A549 (cell line): ENCODE results near the gene RPS6KA2. TPM values are rescaled to one million over a fixed set of nuclear protein-coding genes. Genes with fewer than 3 reads are reported as not detected.

Experiments
- ATAC-seq, 2 experiments: fragments of 200-7000 bp in 1 of 2; fragments of >200 bp in 1 of 2; cut with Nextera tagmentation in 1 of 2; cut with Tn5 transposase in 1 of 2; 3 replicates each; pipeline versions ENCODE4 v1.8.0 to v1.9.1; 2018 to 2020; ENCODE audit warnings: mild to moderate bottlenecking in 1 of 2, moderate library complexity in 1 of 2
- CTCF ChIA-PET: fragments of 300-600 bp; sonication (Branson Sonifier 250); formaldehyde crosslinking; extraction: SDS; loops from one replicate; lab custom pipeline; 2021; ENCODE audit warnings: antibody characterized with exemption, inconsistent platforms; lab: Yijun Ruan, JAX
- POLR2A ChIA-PET: fragments of 350-600 bp; formaldehyde crosslinking; extraction: SDS; loops from one replicate; lab custom pipeline; 2021; ENCODE audit warnings: antibody characterized with exemption, inconsistent platforms; lab: Yijun Ruan, JAX
- DNase-seq, 2 experiments: peaks; one replicate each; pipeline versions ENCODE4 v3.0.0 to v3.0.0-alpha.2; 2011 to 2016; ENCODE audit warnings: low read depth in 1 of 2, low spot score in 1 of 2
- FAIRE-seq: peaks from 2 replicates; lab custom pipeline; 2011; peaks lifted over from hg19 to GRCh38; lab: Jason Lieb, UNC
- H3K27ac ChIP-seq, 2 experiments: fragments of >200 bp; sonication (Bioruptor Twin); formaldehyde crosslinking; 3 replicates each; pipeline ENCODE4 v1.5.1; 2016 to 2017
- H3K4me1 ChIP-seq: fragments of >200 bp; sonication (Bioruptor Twin); formaldehyde crosslinking; 3 replicates; pipeline ENCODE4 v1.6.1; 2016
- H3K4me2 ChIP-seq: fragments of >200 bp; sonication (Bioruptor Twin); formaldehyde crosslinking; 3 replicates; pipeline ENCODE4 v1.6.1; 2016
- H3K4me3 ChIP-seq: fragments of >200 bp; sonication (Bioruptor Twin); formaldehyde crosslinking; 3 replicates; pipeline ENCODE4 v1.5.1; 2016
- H3K9me3 ChIP-seq: fragments of >200 bp; sonication (Bioruptor Twin); formaldehyde crosslinking; 3 replicates; pipeline ENCODE4 v1.6.1; 2016
- CBX2 ChIP-seq: fragments of 200-600 bp; sonication (generic); IDR thresholded peaks from 2 replicates; pipeline ENCODE4 v1.6.1; 2016; ENCODE audit warnings: low read depth, mild to moderate bottlenecking, borderline replicate concordance
- CBX8 ChIP-seq: fragments of 200-600 bp; sonication (generic); IDR thresholded peaks from 2 replicates; pipeline ENCODE4 v1.6.1; 2016
- CHD2 ChIP-seq: fragments of 150-350 bp; IDR thresholded peaks from 2 replicates; pipeline ENCODE4 v1.6.1; 2014; ENCODE audit warnings: low read length; ENCODE audit not compliant: partially characterized antibody
- EHF ChIP-seq: fragments of 250-450 bp; sonication (Bioruptor Pico); IDR thresholded peaks from 2 replicates; pipeline ENCODE4 v1.5.0; 2020; ENCODE audit warnings: mild to moderate bottlenecking
- ELK1 ChIP-seq: fragments of 150-350 bp; IDR thresholded peaks from 2 replicates; pipeline ENCODE4 v1.6.1; 2014; ENCODE audit warnings: low read depth, mild to moderate bottlenecking, low read length
- FOSB ChIP-seq: fragments of 250-450 bp; sonication (Bioruptor Pico); IDR thresholded peaks from 2 replicates; pipeline ENCODE4 v1.5.0; 2020; ENCODE audit warnings: mild to moderate bottlenecking, moderate library complexity
- FOXS1 ChIP-seq: fragments of 250-450 bp; sonication (Bioruptor Pico); IDR thresholded peaks from 2 replicates; pipeline ENCODE4 v1.5.0; 2020; ENCODE audit warnings: mild to moderate bottlenecking, moderate library complexity
- GATA3 ChIP-seq: IDR thresholded peaks from 2 replicates; pipeline ENCODE4 v1.6.1; 2012; ENCODE audit warnings: borderline replicate concordance
- HEYL ChIP-seq: fragments of 250-450 bp; sonication (Bioruptor Pico); IDR thresholded peaks from 2 replicates; pipeline ENCODE4 v1.8.0; 2021; ENCODE audit warnings: mild to moderate bottlenecking, moderate library complexity
- JUNB ChIP-seq: fragments of >200 bp; sonication (Bioruptor Twin); formaldehyde crosslinking; IDR thresholded peaks from 2 replicates; pipeline ENCODE4 v1.6.1; 2016
- KDM5A ChIP-seq: fragments of 200-600 bp; sonication (generic); IDR thresholded peaks from 2 replicates; pipeline ENCODE4 v1.6.1; 2016; ENCODE audit warnings: antibody characterized with exemption, mild to moderate bottlenecking
- MAFK ChIP-seq: fragments of 450-650 bp; IDR thresholded peaks from 2 replicates; pipeline ENCODE4 v1.6.1; 2014; ENCODE audit not compliant: partially characterized antibody
- MAZ ChIP-seq: fragments of 150-350 bp; IDR thresholded peaks from 2 replicates; pipeline ENCODE4 v1.6.1; 2014; ENCODE audit warnings: antibody characterized with exemption, low read depth, low read length, borderline replicate concordance
- NR3C1 ChIP-seq: fragments of >200 bp; sonication (Bioruptor Twin); formaldehyde crosslinking; IDR thresholded peaks from 3 replicates; pipeline ENCODE4 v1.6.1; 2017
- PHF8 ChIP-seq: fragments of 200-600 bp; sonication (generic); IDR thresholded peaks from 2 replicates; pipeline ENCODE4 v1.6.1; 2016; ENCODE audit warnings: low read depth, mild to moderate bottlenecking, antibody characterized with exemption, moderate library complexity, borderline replicate concordance
- POLR2AphosphoS2 ChIP-seq: conservative IDR thresholded peaks from 2 replicates; pipeline ENCODE4 v1.6.1; 2012; ENCODE audit warnings: low read length, improper control_type of control experiment, inconsistent platforms
- RAD21 ChIP-seq, 2 experiments: fragments of >200 bp in 1 of 2; sonication (Bioruptor Twin) in 1 of 2; formaldehyde crosslinking in 1 of 2; IDR thresholded peaks in 1 of 2; conservative IDR thresholded peaks in 1 of 2; 2 replicates in 1 of 2; 3 replicates in 1 of 2; pipeline ENCODE4 v1.6.1; 2012 to 2018; ENCODE audit warnings: inconsistent platforms in 1 of 2
- RCOR1 ChIP-seq: fragments of 150-350 bp; IDR thresholded peaks from 2 replicates; pipeline ENCODE4 v1.6.1; 2014; ENCODE audit warnings: antibody characterized with exemption, low read length, low read depth
- REST ChIP-seq: fragments of 200-600 bp; sonication (generic); IDR thresholded peaks from 2 replicates; pipeline ENCODE4 v1.6.1; 2016; ENCODE audit warnings: antibody characterized with exemption, mild to moderate bottlenecking, moderate library complexity
- RFX5 ChIP-seq: fragments of 450-650 bp; IDR thresholded peaks from 2 replicates; pipeline ENCODE4 v1.7.1; 2014; ENCODE audit warnings: antibody characterized with exemption, mild to moderate bottlenecking, moderate library complexity
- SMC3 ChIP-seq: fragments of >200 bp; sonication (Bioruptor Twin); formaldehyde crosslinking; IDR thresholded peaks from 3 replicates; pipeline ENCODE4 v1.6.1; 2018; ENCODE audit warnings: inconsistent platforms
- SREBF2 ChIP-seq: fragments of 450-650 bp; IDR thresholded peaks from 2 replicates; pipeline ENCODE4 v1.6.1; 2014; ENCODE audit warnings: mild to moderate bottlenecking, moderate library complexity
- TP53 ChIP-seq: fragments of 250-450 bp; sonication (Bioruptor Pico); IDR thresholded peaks from 2 replicates; pipeline ENCODE4 v1.5.0; 2021; ENCODE audit warnings: mild to moderate bottlenecking, moderate library complexity
- ZNF302 ChIP-seq: fragments of 250-450 bp; sonication (Bioruptor Pico); IDR thresholded peaks from 2 replicates; pipeline ENCODE4 v1.9.0; 2021; ENCODE audit warnings: inconsistent platforms, mild to moderate bottlenecking, moderate library complexity
- ZSCAN20 ChIP-seq: fragments of 250-450 bp; sonication (Bioruptor Pico); IDR thresholded peaks from 2 replicates; pipeline ENCODE4 v1.8.0; 2022; ENCODE audit warnings: mild to moderate bottlenecking, moderate library complexity
- WGBS: methylation state at CpG from one replicate; pipeline ENCODE4 v1.1.6; 2017; ENCODE audit errors: missing lambda C conversion rate; 5-methylcytosine and 5-hydroxymethylcytosine counted together
- polyA plus RNA-seq, 4 experiments: library from polyadenylated mRNA; depleted of rRNA in 3 of 4; stranded (reverse); fragments of >200 nt; fragmentation: RNase III in 1 of 4; extraction: RNeasy Plus Mini Kit Qiagen cat#74134 plus additional on column Dnase treatment in 1 of 4; gene quantifications; 2 replicates in 3 of 4; 3 replicates in 1 of 4; pipeline ENCODE4 v1.2.3, GENCODE V29; 2011 to 2017
- TF ChIP-seq, protein P1 (sequence below): IDR thresholded peaks from 2 replicates; pipeline ENCODE4 v1.6.1; 2012; ENCODE audit warnings: low read depth, borderline replicate concordance

Gene RPS6KA2
- polyA plus RNA-seq, 2 of the 4 experiments (the other 2 are of a cell fraction): 0.19 TPM; not detected in 1

GRCh38 chr6:166418691-166419143 lies 208.3 kb downstream of the RPS6KA2 start:
- no peaks in the 10 kb centered on the region for H3K4me1 ChIP-seq
- no peak overlapping the region for H3K4me2 ChIP-seq
- no peak overlapping the region for H3K27ac ChIP-seq
- ATAC-seq (no peak), DNase-seq (no peak), FAIRE-seq (no peak)
- CTCF ChIA-PET: no interaction called here
- no peaks in the 10 kb centered on the region for H3K9me3 ChIP-seq
- H3K4me3 ChIP-seq: no peak overlapping the region
- TF ChIP-seq CHD2 (no peak), RCOR1 (no peak), SREBF2 (no peak), CBX8 (no peak), SMC3 (no peak), JUNB (no peak), POLR2AphosphoS2 (no peak), EHF (CRISPR knock-in tag) (no peak), REST (no peak), CBX2 (no peak), ZNF302 (CRISPR knock-in tag) (no peak), PHF8 (no peak), RFX5 (no peak), MAZ (no peak), GATA3 (no peak), ZSCAN20 (CRISPR knock-in tag) (no peak), RAD21 (conservative IDR thresholded peaks at IDR 0.05 in 1 of 2, IDR thresholded peaks at IDR 0.05 in 1 of 2) (no peak), FOSB (CRISPR knock-in tag) (no peak)
- POLR2A ChIA-PET: no interaction called here
- WGBS: 76% methylated on average over 9 of the region's 9 CpGs

DNA sequence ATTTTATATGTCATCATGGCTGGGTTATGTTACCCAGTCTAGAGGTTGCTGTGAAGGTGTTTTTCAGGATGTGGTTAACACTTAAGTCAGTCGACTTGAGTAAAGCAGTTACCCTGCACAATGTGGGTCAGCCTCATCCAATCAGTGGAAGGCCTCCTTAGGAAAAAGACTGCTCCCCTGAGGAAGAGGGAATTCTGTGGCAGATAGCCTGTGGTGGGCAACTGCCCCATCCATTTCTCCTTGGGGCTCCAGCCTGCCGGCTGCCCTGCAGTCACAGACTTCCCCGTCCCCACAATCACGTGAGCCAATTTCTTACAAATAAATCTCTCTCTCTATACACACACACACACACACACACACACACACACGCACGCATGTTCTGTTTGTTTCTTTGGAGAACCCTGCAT lies 209.8 kb downstream of the RPS6KA2 start:
- FAIRE-seq: no peak
- no peak for ATAC-seq
- CTCF ChIA-PET: no interaction called here

DNA sequence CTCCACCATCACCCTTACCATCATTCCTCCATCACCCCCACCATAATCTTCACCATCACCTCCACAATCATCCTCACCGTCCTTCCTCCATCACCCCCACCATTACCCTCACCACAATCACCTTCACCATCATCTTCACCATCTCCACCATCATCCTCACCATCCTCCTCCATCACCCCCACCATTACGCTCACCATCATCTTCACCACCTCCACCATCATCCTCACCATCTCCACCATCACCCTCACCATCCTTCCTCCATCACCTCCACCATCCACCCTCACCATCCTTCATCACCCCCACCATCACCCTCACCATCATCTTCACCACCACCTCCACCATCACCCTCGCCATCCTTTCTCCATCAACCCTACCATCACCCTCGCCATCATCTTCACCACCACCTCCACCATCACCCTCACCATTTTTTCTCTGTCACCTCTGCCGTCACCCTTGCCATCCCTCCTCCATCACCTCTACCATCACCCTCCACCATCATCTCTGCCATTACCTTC lies 211.2 kb downstream of the RPS6KA2 start:
- FAIRE-seq (no peak), DNase-seq (no peak), ATAC-seq (no peak)
- no peak for TF ChIP-seq TP53
- TF ChIP-seq CHD2: no peak
- TF ChIP-seq ELK1: no peak
- no peak for TF ChIP-seq FOXS1 (CRISPR knock-in tag)
- TF ChIP-seq POLR2AphosphoS2: no peak
- TF ChIP-seq KDM5A: no peak
- Histone ChIP-seq H3K4me1 (no peaks in the 10 kb centered on the region), H3K4me3 (no peak overlapping the region), H3K27ac (no peak overlapping the region), H3K4me2 (no peak overlapping the region), H3K9me3 (no peaks in the 10 kb centered on the region)
- ChIA-PET CTCF (no interaction called here), POLR2A (no interaction called here)
- WGBS: 18% methylated on average over 5 of the region's 5 CpGs

More for the DNA sequence above, 209.8 kb downstream of the RPS6KA2 start:
- POLR2A ChIA-PET: no interaction called here
- no peaks in the 10 kb centered on the region for H3K9me3 ChIP-seq
- no peaks in the 10 kb centered on the region for H3K4me1 ChIP-seq
- TF ChIP-seq MAZ (no peak), ZSCAN20 (CRISPR knock-in tag) (no peak), NR3C1 (no peak), SREBF2 (no peak), MAFK (no peak), HEYL (CRISPR knock-in tag) (no peak), CBX2 (no peak)
- TF ChIP-seq, protein P1, sequence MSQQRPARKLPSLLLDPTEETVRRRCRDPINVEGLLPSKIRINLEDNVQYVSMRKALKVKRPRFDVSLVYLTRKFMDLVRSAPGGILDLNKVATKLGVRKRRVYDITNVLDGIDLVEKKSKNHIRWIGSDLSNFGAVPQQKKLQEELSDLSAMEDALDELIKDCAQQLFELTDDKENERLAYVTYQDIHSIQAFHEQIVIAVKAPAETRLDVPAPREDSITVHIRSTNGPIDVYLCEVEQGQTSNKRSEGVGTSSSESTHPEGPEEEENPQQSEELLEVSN: no peak
- TF ChIP-seq, all 56 proteins: peak for 0
- no peak overlapping the region for H3K4me3 ChIP-seq
- no peak overlapping the region for H3K27ac ChIP-seq
- DNase-seq: no peak
- 50% methylated on average over 6 of the region's 6 CpGs for WGBS
- H3K4me2 ChIP-seq: no peak overlapping the region
